IPS-18c (cell line): ENCODE data around the gene SLC6A12.

Source experiments
- H3K4me3 ChIP-seq: 2 replicates; pipeline ENCODE4 v1.7.0; 2013; ENCODE audit warnings: low read depth, mild to moderate bottlenecking, low read length, moderate library complexity; ENCODE audit not compliant: insufficient read depth
- H3K9me3 ChIP-seq: one replicate; pipeline ENCODE4 v1.6.1; 2013; ENCODE audit warnings: mild to moderate bottlenecking, low read length, moderate library complexity; ENCODE audit not compliant: control insufficient read depth, insufficient read depth

SLC6A12 gene

DNA sequence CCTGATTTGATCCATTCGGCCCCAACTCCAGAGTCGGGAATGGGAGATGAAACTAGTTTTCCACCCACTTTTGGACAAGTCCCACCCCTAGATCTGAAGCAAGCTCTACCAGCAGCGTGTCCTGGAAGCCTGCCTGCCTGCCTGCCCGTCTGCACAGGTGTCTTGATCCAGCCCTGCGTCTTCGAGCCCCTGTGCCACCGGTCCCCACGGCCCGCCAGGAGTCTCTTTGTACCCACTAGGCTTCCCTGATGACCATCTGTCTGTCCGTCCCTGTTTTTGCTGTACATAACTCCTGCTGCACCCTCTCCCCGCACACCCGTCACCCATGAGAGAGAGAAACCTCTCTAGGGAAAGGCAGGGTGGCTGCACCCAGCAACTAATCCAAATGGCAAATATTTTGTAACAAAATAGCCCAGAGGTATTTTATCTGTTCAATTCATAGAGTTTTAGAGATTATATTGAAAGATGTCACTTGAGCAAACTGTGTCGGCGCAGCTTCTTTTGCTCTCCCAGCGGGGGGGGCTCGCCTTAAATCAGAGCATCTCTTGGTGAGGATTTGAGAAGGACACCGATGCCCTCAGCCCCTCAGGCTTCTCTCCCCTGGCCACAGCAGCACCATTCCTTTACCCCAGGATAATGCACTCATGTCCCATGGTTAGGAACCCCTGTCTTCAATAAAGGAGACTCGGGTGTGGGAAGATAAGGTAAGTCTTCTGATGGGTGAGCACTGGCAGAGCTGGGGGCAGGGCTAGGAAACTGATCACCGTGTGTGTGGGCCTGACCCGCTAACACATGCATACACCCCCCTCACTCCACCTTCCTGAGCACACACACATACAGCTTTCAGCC is 35.8 kb downstream of the SLC6A12 start:
- H3K4me3 ChIP-seq = no peak overlapping the region
- peaks cover 2% of the 10 kb centered on the region for H3K9me3 ChIP-seq

- peaks cover 2% of the 10 kb centered on the region for H3K9me3 ChIP-seq
- H3K4me3 ChIP-seq = no peak overlapping the region
These were observed 36.5 kb downstream of the SLC6A12 start for GRCh38 chr12:177336-177979.

DNA sequence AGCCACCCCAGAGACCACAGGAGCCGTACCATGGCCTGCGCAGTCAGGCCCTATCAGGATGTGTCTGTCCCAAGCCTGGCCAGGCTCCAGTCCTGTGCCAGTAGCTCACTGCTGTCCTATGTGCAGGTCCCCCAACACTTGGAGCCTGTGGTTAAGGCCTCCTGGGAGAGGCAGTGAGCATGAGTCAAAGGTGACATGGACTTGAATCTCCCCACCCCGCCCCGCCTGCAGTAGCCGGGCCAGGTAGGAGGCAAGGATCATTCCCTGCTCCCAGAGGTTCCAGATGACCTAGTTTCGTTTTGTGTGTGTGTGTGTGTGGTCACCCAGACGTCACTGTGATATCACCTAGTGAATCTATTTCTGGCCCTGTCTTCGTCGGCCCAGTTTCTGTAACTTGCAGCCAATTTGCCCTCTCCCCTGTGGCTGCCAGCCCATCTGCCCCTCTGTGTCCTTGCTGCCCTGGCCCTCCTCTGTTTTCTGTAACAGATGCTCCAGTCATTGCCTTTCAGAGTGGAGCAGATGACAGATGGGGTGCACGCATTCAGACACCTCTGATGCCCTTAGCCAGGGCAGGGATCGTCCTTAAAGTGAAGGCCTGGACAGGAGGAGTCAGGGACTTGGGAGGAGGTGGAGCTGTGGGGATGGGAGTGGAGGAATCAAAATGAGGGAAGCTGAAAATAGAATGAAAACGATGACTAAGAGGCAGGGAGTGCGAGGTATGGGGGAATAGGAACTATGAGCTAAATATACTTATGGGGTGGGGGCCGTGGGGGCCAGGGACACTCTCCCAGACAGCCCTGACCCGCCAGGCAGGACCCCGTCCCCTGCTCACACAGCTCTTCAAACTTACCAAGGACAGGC is 37.4 kb downstream of the SLC6A12 start:
- Histone ChIP-seq H3K9me3 (peaks cover 2% of the 10 kb centered on the region), H3K4me3 (no peak overlapping the region)

- no peak overlapping the region for H3K4me3 ChIP-seq
- H3K9me3 ChIP-seq = peaks cover 2% of the 10 kb centered on the region
These were observed 38.2 kb downstream of the SLC6A12 start for GRCh38 chr12:175759-176158.

- Histone ChIP-seq H3K9me3 (no peaks in the 10 kb centered on the region), H3K4me3 (no peak overlapping the region)
These were observed 38.7 kb downstream of the SLC6A12 start for GRCh38 chr12:175250-175649.

- no peaks in the 10 kb centered on the region for H3K9me3 ChIP-seq
- no peak overlapping the region for H3K4me3 ChIP-seq
These were observed 39.4 kb downstream of the SLC6A12 start for GRCh38 chr12:174596-174995.

- no peak overlapping the region for H3K4me3 ChIP-seq
- H3K9me3 ChIP-seq = no peaks in the 10 kb centered on the region
These were observed 39.8 kb downstream of the SLC6A12 start for GRCh38 chr12:174124-174523.

- no peaks in the 10 kb centered on the region for H3K9me3 ChIP-seq
- no peak overlapping the region for H3K4me3 ChIP-seq
These were observed 41.2 kb downstream of the SLC6A12 start for GRCh38 chr12:172732-173161.

- Histone ChIP-seq H3K9me3 (no peaks in the 10 kb centered on the region), H3K4me3 (no peak overlapping the region)
These were observed 41.9 kb downstream of the SLC6A12 start for GRCh38 chr12:171743-172676.

DNA sequence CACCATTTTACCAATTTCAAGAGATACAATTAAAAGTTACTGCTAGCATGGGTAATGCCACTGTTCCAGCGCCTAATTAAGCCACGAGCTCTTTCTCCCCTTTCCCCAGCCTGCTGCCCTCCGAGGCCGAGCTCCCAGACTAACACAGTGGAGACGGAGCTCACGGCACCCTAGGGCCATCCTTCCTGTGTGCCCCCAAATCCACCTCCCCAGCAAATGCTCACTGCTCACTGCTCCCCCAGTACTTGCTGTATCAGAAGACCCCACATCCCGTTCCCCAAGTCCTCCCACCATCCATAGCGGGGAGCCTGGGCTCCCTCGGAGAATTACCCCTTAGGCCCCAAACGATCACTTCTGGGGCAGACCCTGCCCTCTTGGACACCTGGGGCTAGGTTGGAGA is 42.7 kb downstream of the SLC6A12 start:
- H3K4me3 ChIP-seq = no peak overlapping the region
- H3K9me3 ChIP-seq = no peaks in the 10 kb centered on the region

- no peaks in the 10 kb centered on the region for H3K9me3 ChIP-seq
These were observed 43.4 kb downstream of the SLC6A12 start for GRCh38 chr12:170371-171225.

DNA sequence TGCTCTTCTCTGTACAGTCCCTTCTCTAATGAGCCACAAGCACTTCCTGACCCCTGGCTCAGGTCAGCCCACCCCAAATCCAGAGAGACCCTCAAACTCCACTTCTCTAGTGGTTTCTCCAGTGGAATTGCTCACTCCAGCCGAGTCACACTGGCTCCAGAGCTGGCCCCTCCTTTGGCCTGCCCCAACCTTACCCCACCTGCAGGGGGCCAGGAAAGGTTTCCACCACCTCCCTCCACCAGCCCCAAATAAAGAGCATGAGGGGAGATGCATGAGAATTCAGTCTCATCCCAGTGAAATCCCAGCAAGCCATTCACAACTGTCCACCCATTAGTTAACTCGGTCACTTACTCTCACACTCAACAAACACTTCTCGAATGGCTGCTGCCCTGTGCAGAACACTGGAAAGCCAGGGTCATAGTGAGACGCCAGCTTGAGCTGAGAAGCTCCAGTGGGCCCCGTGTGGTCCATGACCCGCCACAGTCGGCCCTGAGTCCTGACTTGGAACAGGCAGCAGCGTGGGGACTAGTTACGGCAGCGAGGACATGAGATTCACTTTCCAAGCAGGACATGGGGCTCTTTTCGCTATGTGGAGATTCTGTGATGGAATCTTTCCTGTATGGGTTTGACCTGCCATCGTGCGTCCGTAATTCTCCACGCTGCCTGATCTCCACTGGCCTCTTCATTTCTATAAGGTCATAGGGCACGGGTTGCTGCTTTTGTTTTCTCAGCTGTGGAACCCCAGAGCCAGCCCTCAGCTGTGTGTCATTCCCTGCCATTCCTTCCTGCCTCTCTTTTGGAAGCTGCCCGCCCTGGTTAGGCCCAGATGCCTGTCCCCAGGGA is 44.2 kb downstream of the SLC6A12 start:
- no peak overlapping the region for H3K4me3 ChIP-seq

More at GRCh38 chr12:170371-171225, 43.4 kb downstream of the SLC6A12 start:
- H3K4me3 ChIP-seq = no peak overlapping the region

GRCh38 chr12:168763-169525 is 45.0 kb downstream of the SLC6A12 start:
- no peaks in the 10 kb centered on the region for H3K9me3 ChIP-seq

More for the DNA sequence above, 44.2 kb downstream of the SLC6A12 start:
- no peaks in the 10 kb centered on the region for H3K9me3 ChIP-seq

GRCh38 chr12:167959-168600 is 45.9 kb downstream of the SLC6A12 start:
- no peak overlapping the region for H3K4me3 ChIP-seq

More at GRCh38 chr12:168763-169525, 45.0 kb downstream of the SLC6A12 start:
- H3K4me3 ChIP-seq = no peak overlapping the region

More at GRCh38 chr12:167959-168600, 45.9 kb downstream of the SLC6A12 start:
- no peaks in the 10 kb centered on the region for H3K9me3 ChIP-seq
